ENCODE measurements around the gene TMEM88.

The TMEM88 gene

GRCh38 chr17:7833011-7833794, 21.7 kb upstream of the TMEM88 start:
- DNase-seq (ENCODE audit: low read depth in 2 of 2): no peak

GRCh38 chr17:7833795-7834541, 20.9 kb upstream of the TMEM88 start, which contains the start of gene KDM6B:
Gene KDM6B (plus strand): TSS chr17:7834217. CDS start chr17:7845555, 11,338 bp downstream.
- DNase-seq (ENCODE audit: low read depth in 2 of 2): peak; percentile 75 to 81

GRCh38 chr17:7834542-7834956, 20.3 kb upstream of the TMEM88 start:
- DNase-seq (ENCODE audit: low read depth in 2 of 2): peak; percentile 16 to 51

GRCh38 chr17:7834957-7835813, 19.7 kb upstream of the TMEM88 start:
- peak; percentile 85 to 86 for DNase-seq (ENCODE audit: low read depth in 2 of 2)

- DNase-seq (ENCODE audit: low read depth in 2 of 2): no peak
Measured at GRCh38 chr17:7835814-7836595, 18.9 kb upstream of the TMEM88 start.

- DNase-seq (ENCODE audit: low read depth in 2 of 2): peak in 1 of 2 donors; percentile 56
Measured at GRCh38 chr17:7836596-7837407, 18.1 kb upstream of the TMEM88 start.

- DNase-seq (ENCODE audit: low read depth in 2 of 2): no peak
Measured at GRCh38 chr17:7837408-7838088, 17.3 kb upstream of the TMEM88 start.

GRCh38 chr17:7838090-7839075, 16.5 kb upstream of the TMEM88 start:
- DNase-seq (ENCODE audit: low read depth in 2 of 2): no peak

- no peak for DNase-seq (ENCODE audit: low read depth in 2 of 2)
Measured at GRCh38 chr17:7839190-7839875, 15.5 kb upstream of the TMEM88 start.

GRCh38 chr17:7839876-7840261, 15.0 kb upstream of the TMEM88 start:
- DNase-seq (ENCODE audit: low read depth in 2 of 2): no peak

- no peak for DNase-seq (ENCODE audit: low read depth in 2 of 2)
Measured at GRCh38 chr17:7840441-7840840, 14.4 kb upstream of the TMEM88 start.

- no peak for DNase-seq (ENCODE audit: low read depth in 2 of 2)
Measured at GRCh38 chr17:7840875-7841274, 14.0 kb upstream of the TMEM88 start.

- DNase-seq (ENCODE audit: low read depth in 2 of 2): peak; percentile 95 to 96
Measured at GRCh38 chr17:7841396-7841914, 13.4 kb upstream of the TMEM88 start.

GRCh38 chr17:7841915-7842379, 12.9 kb upstream of the TMEM88 start:
- peak; percentile 81 to 83 for DNase-seq (ENCODE audit: low read depth in 2 of 2)

GRCh38 chr17:7842380-7843256, 12.2 kb upstream of the TMEM88 start:
- peak; percentile 94 to 97 for DNase-seq (ENCODE audit: low read depth in 2 of 2)

- no peak for DNase-seq (ENCODE audit: low read depth in 2 of 2)
Measured at GRCh38 chr17:7843257-7843535, 11.7 kb upstream of the TMEM88 start.

Measured in stimulated activated CD4-positive, alpha-beta T cell treated with anti-CD3 and anti-CD28 coated beads, Interleukin-1b, Interleukin-23, amount 100 ng/mL, for 4 hours (primary cell).